ENCODE results near the gene AREG. TPM values are rescaled to one million over a fixed set of nuclear protein-coding genes. Genes with fewer than 3 reads are reported as not detected.

The AREG gene
- total RNA-seq, 1 experiment from 2014 or later: 4.5 TPM

GRCh38 chr4:74486905-74487304, 42.0 kb downstream of the AREG start:
- Histone ChIP-seq H4K20me1 (ENCODE audit: insufficient read depth) (no peaks in the 10 kb centered on the region), H3F3A (ENCODE audit: insufficient read depth, low read depth) (no peaks in the 10 kb centered on the region), H2AFZ (no peak overlapping the region), H3K9me2 (ENCODE audit: insufficient read depth) (no peaks in the 10 kb centered on the region), H3K79me2 (ENCODE audit: low read depth) (no peaks in the 10 kb centered on the region), H3K4me1 (replicated peaks; ENCODE audit: insufficient read depth) (no peaks in the 10 kb centered on the region), H3K4me2 (no peak overlapping the region), H3K27me3 (ENCODE audit: insufficient read depth, low read depth) (no peaks in the 10 kb centered on the region), H3K36me3 (ENCODE audit: low read depth) (no peaks in the 10 kb centered on the region), H3K27ac (no peak overlapping the region), H3K9me3 (ENCODE audit: insufficient read depth, low read depth) (no peaks in the 10 kb centered on the region), H3K4me3 (no peak overlapping the region)
- no peak for DNase-seq
- POLR2A ChIA-PET (ENCODE audit: unreplicated experiment): no interaction called here
- CTCF ChIA-PET: no interaction called here
- TF ChIP-seq CTCF (conservative IDR thresholded peaks at IDR 0.05) (no peak), EZH2 (IDR thresholded peaks at IDR 0.05; ENCODE audit: low read depth) (no peak)
- intact Hi-C loops (cut with micrococcal nuclease; ENCODE audit: unreplicated experiment): no loop called here
- no TSS peak for BruUV-seq (replicated peaks)

- Histone ChIP-seq H3K27me3 (ENCODE audit: insufficient read depth, low read depth) (no peaks in the 10 kb centered on the region), H3K9me3 (ENCODE audit: insufficient read depth, low read depth) (no peaks in the 10 kb centered on the region), H3K4me3 (no peak overlapping the region), H2AFZ (no peak overlapping the region), H3K9me2 (ENCODE audit: insufficient read depth) (no peaks in the 10 kb centered on the region), H3K27ac (no peak overlapping the region), H3K4me2 (no peak overlapping the region), H3F3A (ENCODE audit: insufficient read depth, low read depth) (no peaks in the 10 kb centered on the region), H4K20me1 (ENCODE audit: insufficient read depth) (no peaks in the 10 kb centered on the region), H3K4me1 (replicated peaks; ENCODE audit: insufficient read depth) (no peaks in the 10 kb centered on the region), H3K79me2 (ENCODE audit: low read depth) (no peaks in the 10 kb centered on the region), H3K36me3 (ENCODE audit: low read depth) (no peaks in the 10 kb centered on the region)
- TF ChIP-seq CTCF (conservative IDR thresholded peaks at IDR 0.05) (no peak), EZH2 (IDR thresholded peaks at IDR 0.05; ENCODE audit: low read depth) (no peak)
- intact Hi-C loops (cut with micrococcal nuclease; ENCODE audit: unreplicated experiment): no loop called here
- ChIA-PET CTCF (no interaction called here), POLR2A (ENCODE audit: unreplicated experiment) (no interaction called here)
- no peak for DNase-seq
- no TSS peak for BruUV-seq (replicated peaks)
These were observed 42.8 kb downstream of the AREG start for GRCh38 chr4:74487771-74488170.

GRCh38 chr4:74490736-74491135, 45.8 kb downstream of the AREG start:
- intact Hi-C loops (cut with micrococcal nuclease; ENCODE audit: unreplicated experiment): no loop called here
- Histone ChIP-seq H3K79me2 (ENCODE audit: low read depth) (no peaks in the 10 kb centered on the region), H3K36me3 (ENCODE audit: low read depth) (no peaks in the 10 kb centered on the region), H3K4me3 (no peak overlapping the region), H4K20me1 (ENCODE audit: insufficient read depth) (no peaks in the 10 kb centered on the region), H3K27ac (no peak overlapping the region), H3K9me3 (ENCODE audit: insufficient read depth, low read depth) (no peaks in the 10 kb centered on the region), H2AFZ (no peak overlapping the region), H3K4me2 (no peak overlapping the region), H3F3A (ENCODE audit: insufficient read depth, low read depth) (no peaks in the 10 kb centered on the region), H3K9me2 (ENCODE audit: insufficient read depth) (no peaks in the 10 kb centered on the region), H3K27me3 (ENCODE audit: insufficient read depth, low read depth) (no peaks in the 10 kb centered on the region), H3K4me1 (replicated peaks; ENCODE audit: insufficient read depth) (no peaks in the 10 kb centered on the region)
- no peak for DNase-seq
- CTCF ChIA-PET: no interaction called here
- no TSS peak for BruUV-seq (replicated peaks)
- TF ChIP-seq EZH2 (IDR thresholded peaks at IDR 0.05; ENCODE audit: low read depth) (no peak), CTCF (conservative IDR thresholded peaks at IDR 0.05) (no peak)
- POLR2A ChIA-PET (ENCODE audit: unreplicated experiment): no interaction called here
